Mesenchymal stem cell (in vitro differentiated cells and primary cell): ENCODE data around the gene SFXN5.

ENCODE experiments used
- DNase-seq: peaks from one replicate; pipeline ENCODE4 v3.0.0-alpha.2; 2013
- H2AFZ ChIP-seq: one replicate; pipeline ENCODE4 v1.6.1; 2013; ENCODE audit warnings: low read depth, mild to moderate bottlenecking, control low read depth, inconsistent platforms, low read length, moderate library complexity
- H2AK5ac ChIP-seq: 2 replicates; pipeline ENCODE4 v1.6.1; 2013; ENCODE audit warnings: low read length, moderate library complexity, mild to moderate bottlenecking, inconsistent platforms; ENCODE audit not compliant: severe bottlenecking
- H2BK120ac ChIP-seq: one replicate; pipeline ENCODE4 v1.6.1; 2013; ENCODE audit warnings: low read depth, mild to moderate bottlenecking, inconsistent platforms, low read length, moderate library complexity
- H2BK12ac ChIP-seq, 2 experiments: one replicate each; pipeline ENCODE4 v1.6.1; 2013; ENCODE audit warnings: inconsistent platforms in 2 of 2, low read length in 2 of 2, mild to moderate bottlenecking in 2 of 2, moderate library complexity in 2 of 2, control low read depth in 1 of 2
- H2BK15ac ChIP-seq: one replicate; pipeline ENCODE4 v1.6.1; 2013; ENCODE audit warnings: mild to moderate bottlenecking, low read depth, inconsistent platforms; ENCODE audit not compliant: poor library complexity, severe bottlenecking
- H2BK5ac ChIP-seq: 2 replicates; pipeline ENCODE4 v1.6.1; 2013; ENCODE audit warnings: low read depth, mild to moderate bottlenecking, low read length, control low read depth, inconsistent platforms; ENCODE audit not compliant: poor library complexity, severe bottlenecking
- H3K14ac ChIP-seq, 2 experiments: one replicate each; pipeline ENCODE4 v1.6.1; 2013; ENCODE audit warnings: inconsistent platforms in 2 of 2, low read length in 2 of 2, control low read depth in 1 of 2, mild to moderate bottlenecking in 1 of 2, moderate library complexity in 1 of 2
- H3K18ac ChIP-seq, 2 experiments: one replicate each; pipeline ENCODE4 v1.6.1; 2013; ENCODE audit warnings: inconsistent platforms in 2 of 2, low read length in 2 of 2, control low read depth in 1 of 2, low read depth in 1 of 2, mild to moderate bottlenecking in 1 of 2
- H3K23ac ChIP-seq, 2 experiments: one replicate each; pipeline ENCODE4 v1.6.1; 2013; ENCODE audit warnings: inconsistent platforms in 2 of 2, low read length in 2 of 2, mild to moderate bottlenecking in 2 of 2, moderate library complexity in 2 of 2, control low read depth in 1 of 2
- H3K27ac ChIP-seq: 2 replicates; pipeline ENCODE4 v1.5.1; 2013; ENCODE audit warnings: mild to moderate bottlenecking, moderate library complexity, low read length, control low read depth, inconsistent platforms; ENCODE audit not compliant: poor library complexity, severe bottlenecking
- H3K27me3 ChIP-seq, 2 experiments: 2 replicates each; pipeline versions ENCODE4 v1.6.1 to v1.7.0; 2013; ENCODE audit warnings: low read length in 2 of 2, mild to moderate bottlenecking in 2 of 2, moderate library complexity in 2 of 2, control low read depth in 1 of 2, inconsistent platforms in 1 of 2; ENCODE audit not compliant: control insufficient read depth in 1 of 2, insufficient read depth in 1 of 2
- H3K36me3 ChIP-seq, 2 experiments: 2 replicates each; pipeline versions ENCODE4 v1.6.1 to v1.7.0; 2013; ENCODE audit warnings: low read length in 2 of 2, control low read depth in 1 of 2, inconsistent platforms in 1 of 2, low read depth in 1 of 2, mild to moderate bottlenecking in 1 of 2; ENCODE audit not compliant: insufficient read depth in 2 of 2, control insufficient read depth in 1 of 2
- H3K4ac ChIP-seq, 2 experiments: one replicate each; pipeline ENCODE4 v1.6.1; 2013; ENCODE audit warnings: inconsistent platforms in 2 of 2, low read length in 2 of 2, mild to moderate bottlenecking in 2 of 2, moderate library complexity in 2 of 2, control low read depth in 1 of 2, low read depth in 1 of 2
- H3K4me1 ChIP-seq: 2 replicates; pipeline ENCODE4 v1.6.1; 2013; ENCODE audit warnings: low read depth, low read length, control low read depth; ENCODE audit not compliant: control insufficient read depth, insufficient read depth
- H3K4me2 ChIP-seq: 2 replicates; pipeline ENCODE4 v1.6.1; 2013; ENCODE audit warnings: low read length, mild to moderate bottlenecking, inconsistent platforms; ENCODE audit not compliant: poor library complexity, severe bottlenecking
- H3K4me3 ChIP-seq, 2 experiments: 2 replicates each; pipeline versions ENCODE4 v1.5.1 to v1.7.0; 2013; ENCODE audit warnings: low read length in 2 of 2, mild to moderate bottlenecking in 2 of 2, control low read depth in 1 of 2, low read depth in 1 of 2; ENCODE audit not compliant: insufficient read depth in 1 of 2
- H3K79me1 ChIP-seq: replicated peaks from 2 replicates; pipeline ENCODE4 v1.6.1; 2013; ENCODE audit warnings: mild to moderate bottlenecking, control low read depth, low read length, inconsistent platforms; ENCODE audit not compliant: poor library complexity, severe bottlenecking
- H3K9ac ChIP-seq: 2 replicates; pipeline ENCODE4 v1.7.0; 2013; ENCODE audit warnings: mild to moderate bottlenecking, low read length, moderate library complexity
- H3K9me3 ChIP-seq: 2 replicates; pipeline ENCODE4 v1.7.0; 2013; ENCODE audit warnings: mild to moderate bottlenecking, low read length; ENCODE audit not compliant: control insufficient read depth
- H4K8ac ChIP-seq: one replicate; pipeline ENCODE4 v1.6.1; 2013; ENCODE audit warnings: inconsistent platforms, mild to moderate bottlenecking, low read length, moderate library complexity
- H4K91ac ChIP-seq: one replicate; pipeline ENCODE4 v1.6.1; 2013; ENCODE audit warnings: mild to moderate bottlenecking, low read length, inconsistent platforms
- WGBS: methylation state at CpG from one replicate; pipeline ENCODE4 v1.1.7; 2013; ENCODE audit warnings: mixed read lengths; 5-methylcytosine and 5-hydroxymethylcytosine counted together

The SFXN5 gene

DNA sequence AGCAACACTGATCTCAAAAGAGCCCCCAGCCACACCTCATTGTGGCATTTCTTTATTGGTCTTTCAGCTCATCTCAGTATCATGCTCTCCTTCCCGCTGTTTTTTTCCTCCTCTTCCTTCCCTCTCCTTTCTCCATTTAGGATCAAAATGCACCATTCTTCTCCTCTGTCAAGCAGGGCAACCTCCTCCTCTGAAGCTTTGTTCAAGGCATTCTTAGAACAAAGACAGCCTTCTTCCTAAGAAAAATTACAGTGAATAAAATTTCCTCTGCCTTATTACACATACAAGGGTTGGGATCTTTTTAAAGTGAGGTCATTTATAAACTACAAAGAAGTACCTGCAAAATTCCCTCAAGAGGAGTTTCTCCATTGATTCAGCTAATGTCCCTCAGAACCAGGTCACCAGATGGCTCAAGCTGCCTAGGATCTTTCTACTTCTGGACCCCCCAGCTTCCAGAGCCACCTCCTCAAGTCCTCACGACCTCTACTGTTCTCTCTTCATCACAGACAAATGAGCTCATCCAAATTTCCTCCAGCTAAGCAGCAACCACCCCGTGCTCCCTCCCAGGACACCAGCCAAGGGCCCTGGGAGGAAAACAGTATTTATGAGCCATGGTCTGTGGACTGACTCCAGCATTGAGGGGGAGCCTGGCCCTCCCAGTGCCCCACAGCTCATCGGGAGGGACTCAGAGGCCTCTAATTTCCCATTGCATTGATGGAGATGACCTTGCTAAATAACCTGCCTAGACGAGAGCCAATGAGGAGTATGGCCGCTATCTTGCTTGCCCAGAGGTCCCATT is 18.0 kb downstream of the SFXN5 start:
- no peaks in the 10 kb centered on the region for H3K27me3 ChIP-seq
- no peak overlapping the region for H2BK120ac ChIP-seq
- no peak overlapping the region for H3K18ac ChIP-seq
- H2BK12ac ChIP-seq, result no peak overlapping the region
- H3K36me3 ChIP-seq, result peaks cover 20 to 27% of the 10 kb centered on the region in 2 experiments
- H3K4me2 ChIP-seq, result no peak overlapping the region
- H3K4me1 ChIP-seq, result peaks cover 9% of the 10 kb centered on the region
- H3K9me3 ChIP-seq, result peaks cover 11% of the 10 kb centered on the region
- H4K8ac ChIP-seq, result no peak overlapping the region
- no peak overlapping the region for H2BK15ac ChIP-seq
- DNase-seq, result no peak
- peak overlapping the region; percentile 35 for H2AK5ac ChIP-seq
- H3K9ac ChIP-seq, result peak overlapping the region; percentile 58
- H2BK5ac ChIP-seq, result no peak overlapping the region
- H3K4ac ChIP-seq, result no peak overlapping the region
- no peak overlapping the region for H2AFZ ChIP-seq
- WGBS, result 85% methylated on average over 6 of the region's 6 CpGs
- H3K27ac ChIP-seq, result no peak overlapping the region
- H3K4me3 ChIP-seq, result peak overlapping the region in 1 of 2 experiments; percentile 45
- H3K23ac ChIP-seq, result no peak overlapping the region
- H4K91ac ChIP-seq, result no peak overlapping the region
- no peak overlapping the region for H3K14ac ChIP-seq
- peaks cover 22% of the 10 kb centered on the region for H3K79me1 ChIP-seq

GRCh38 chr2:73050121-73050545 is 21.4 kb downstream of the SFXN5 start:
- Histone ChIP-seq H3K18ac (no peak overlapping the region), H2BK5ac (no peak overlapping the region), H2BK120ac (no peak overlapping the region), H3K9ac (no peak overlapping the region), H2BK12ac (no peak overlapping the region), H4K8ac (no peak overlapping the region), H3K23ac (no peak overlapping the region), H3K9me3 (no peaks in the 10 kb centered on the region), H3K4ac (no peak overlapping the region), H3K36me3 (peaks cover under 1 to 7% of the 10 kb centered on the region in 2 experiments), H2BK15ac (no peak overlapping the region), H3K79me1 (peaks cover 14% of the 10 kb centered on the region), H3K4me1 (peaks cover 9% of the 10 kb centered on the region), H2AFZ (no peak overlapping the region), H2AK5ac (peak overlapping the region; percentile 11), H3K14ac (peak overlapping the region in 1 of 2 experiments; percentile 41), H3K4me3 (no peak overlapping the region), H4K91ac (no peak overlapping the region), H3K27me3 (no peaks in the 10 kb centered on the region), H3K27ac (peak overlapping the region; percentile 34), H3K4me2 (no peak overlapping the region)
- DNase-seq, result no peak
- 92% methylated on average over 6 of the region's 6 CpGs for WGBS

GRCh38 chr2:73043929-73044832 is 27.3 kb downstream of the SFXN5 start:
- no peak overlapping the region for H2BK5ac ChIP-seq
- WGBS, result 97% methylated on average over 9 of the region's 12 CpGs
- H2BK120ac ChIP-seq, result no peak overlapping the region
- no peak for DNase-seq
- H3K9me3 ChIP-seq, result no peaks in the 10 kb centered on the region
- H3K4ac ChIP-seq, result no peak overlapping the region
- no peak overlapping the region for H3K18ac ChIP-seq
- peaks cover 8% of the 10 kb centered on the region for H3K4me1 ChIP-seq
- H3K4me3 ChIP-seq, result no peak overlapping the region
- no peak overlapping the region for H4K8ac ChIP-seq
- H2AFZ ChIP-seq, result no peak overlapping the region
- peaks cover 11 to 13% of the 10 kb centered on the region in 2 experiments for H3K36me3 ChIP-seq
- no peak overlapping the region for H2BK15ac ChIP-seq
- no peak overlapping the region for H3K14ac ChIP-seq
- peaks cover 15% of the 10 kb centered on the region for H3K79me1 ChIP-seq
- no peak overlapping the region for H3K27ac ChIP-seq
- H3K9ac ChIP-seq, result no peak overlapping the region
- H2AK5ac ChIP-seq, result no peak overlapping the region
- H2BK12ac ChIP-seq, result no peak overlapping the region
- H3K27me3 ChIP-seq, result no peaks in the 10 kb centered on the region
- no peak overlapping the region for H3K23ac ChIP-seq
- H3K4me2 ChIP-seq, result no peak overlapping the region
- H4K91ac ChIP-seq, result no peak overlapping the region

DNA sequence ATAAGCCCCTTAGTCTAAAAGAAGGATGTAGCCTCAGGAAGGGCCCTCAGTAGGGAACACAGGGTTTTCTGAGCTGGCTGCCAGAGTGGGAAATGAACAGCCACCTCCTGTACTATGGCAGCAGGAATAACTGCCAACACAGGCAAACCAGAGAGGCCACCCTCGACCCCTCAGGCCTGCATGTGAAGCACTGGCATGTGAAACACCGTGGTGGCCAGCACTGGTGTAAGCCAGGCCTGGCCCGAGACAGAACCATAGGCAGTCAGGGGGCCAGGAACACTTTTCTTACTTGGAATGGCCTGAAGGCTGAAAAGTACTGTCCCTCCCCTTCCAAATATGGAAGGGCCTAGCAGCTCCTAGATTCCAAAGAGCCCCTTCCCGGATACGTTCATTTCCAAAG is 28.2 kb downstream of the SFXN5 start:
- Histone ChIP-seq H2AFZ (no peak overlapping the region), H3K36me3 (peaks cover 11 to 13% of the 10 kb centered on the region in 2 experiments), H4K91ac (no peak overlapping the region), H4K8ac (no peak overlapping the region), H3K23ac (no peak overlapping the region), H3K4me2 (no peak overlapping the region), H2AK5ac (no peak overlapping the region), H3K9me3 (no peaks in the 10 kb centered on the region), H3K79me1 (peaks cover 15% of the 10 kb centered on the region), H2BK120ac (no peak overlapping the region), H2BK5ac (no peak overlapping the region), H2BK12ac (peak overlapping the region in 1 of 2 experiments; percentile 48), H3K4me3 (peak overlapping the region in 1 of 2 experiments; percentile 7), H3K14ac (peak overlapping the region in 1 of 2 experiments; percentile 15), H3K27me3 (no peaks in the 10 kb centered on the region), H3K4me1 (peaks cover 8% of the 10 kb centered on the region), H3K27ac (no peak overlapping the region), H2BK15ac (no peak overlapping the region), H3K18ac (no peak overlapping the region), H3K4ac (no peak overlapping the region), H3K9ac (no peak overlapping the region)
- DNase-seq, result no peak
- 79% methylated on average over 3 of the region's 5 CpGs for WGBS
